Central memory CD4-positive, alpha-beta T cell (primary cell): ENCODE data around the gene RASSF7.

Source experiments
- DNase-seq: peaks from one replicate; pipeline ENCODE4 v3.0.0; 2022

RASSF7 gene

DNA sequence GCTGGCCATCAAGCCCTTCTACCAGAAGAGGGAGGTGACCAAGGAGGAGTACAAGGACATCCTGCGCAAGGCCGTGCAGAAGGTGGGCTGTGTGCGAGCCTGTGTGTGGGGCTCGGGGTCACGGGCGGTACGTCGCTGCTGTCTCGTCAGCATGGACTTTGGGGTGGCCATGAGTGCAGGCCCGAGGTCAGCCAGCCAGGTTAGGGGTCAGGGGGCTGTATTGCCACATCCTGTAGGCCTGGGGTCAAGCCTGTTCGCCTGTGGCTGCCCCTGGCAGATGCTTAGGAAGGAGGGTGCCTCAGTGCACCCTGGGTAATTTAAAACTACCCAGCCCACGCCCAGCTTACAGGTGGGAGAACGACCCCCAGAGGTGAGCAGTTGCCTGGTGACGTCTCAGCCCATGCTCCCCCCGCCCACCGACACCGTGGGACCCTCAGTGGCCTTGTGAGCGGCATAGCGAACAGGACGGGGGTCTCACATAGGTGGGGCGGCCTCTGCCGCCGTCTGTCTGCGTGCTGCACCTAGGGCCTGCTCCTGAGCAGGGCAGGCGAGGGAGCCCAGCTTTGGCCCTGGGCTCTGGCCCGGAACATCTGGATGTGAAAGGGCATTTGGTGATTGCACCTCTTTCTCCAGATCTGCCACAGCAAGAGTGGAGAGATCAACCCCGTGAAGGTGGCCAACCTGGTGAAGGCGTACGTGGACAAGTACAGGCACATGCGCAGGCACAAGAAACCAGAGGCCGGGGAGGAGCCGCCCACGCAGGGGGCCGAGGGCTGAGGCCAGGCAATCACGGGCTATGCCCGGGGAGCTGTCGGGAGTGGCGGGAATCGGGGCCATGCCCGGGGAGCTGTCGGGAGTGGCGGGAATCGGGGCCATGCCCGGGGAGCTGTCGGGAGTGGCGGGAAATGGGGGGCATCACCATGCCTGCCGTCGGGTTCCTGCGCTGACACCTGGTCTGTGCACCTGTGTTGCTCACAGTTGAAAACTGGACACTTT, 50.5 kb downstream of the RASSF7 start:
- DNase-seq = no peak

- no peak for DNase-seq
Measured at GRCh38 chr11:612201-612960, 51.6 kb downstream of the RASSF7 start.

DNA sequence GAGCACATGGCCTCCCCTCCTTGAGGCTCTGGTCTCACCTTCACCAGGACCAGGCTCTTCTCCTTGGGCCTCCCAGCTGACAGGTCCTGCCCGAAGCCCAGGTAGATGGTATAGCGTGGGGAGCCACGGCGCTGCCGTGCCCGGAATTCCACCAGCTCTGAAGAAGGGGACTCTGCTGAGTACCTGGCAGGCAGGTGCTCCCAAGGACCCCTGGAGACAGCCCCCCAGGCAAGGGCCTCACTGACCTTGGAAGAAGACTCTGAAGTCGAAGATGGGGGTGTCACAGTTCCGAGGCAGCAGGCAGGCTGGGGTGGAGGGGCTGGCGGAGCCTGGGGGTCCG, 52.2 kb downstream of the RASSF7 start:
- no peak for DNase-seq

DNA sequence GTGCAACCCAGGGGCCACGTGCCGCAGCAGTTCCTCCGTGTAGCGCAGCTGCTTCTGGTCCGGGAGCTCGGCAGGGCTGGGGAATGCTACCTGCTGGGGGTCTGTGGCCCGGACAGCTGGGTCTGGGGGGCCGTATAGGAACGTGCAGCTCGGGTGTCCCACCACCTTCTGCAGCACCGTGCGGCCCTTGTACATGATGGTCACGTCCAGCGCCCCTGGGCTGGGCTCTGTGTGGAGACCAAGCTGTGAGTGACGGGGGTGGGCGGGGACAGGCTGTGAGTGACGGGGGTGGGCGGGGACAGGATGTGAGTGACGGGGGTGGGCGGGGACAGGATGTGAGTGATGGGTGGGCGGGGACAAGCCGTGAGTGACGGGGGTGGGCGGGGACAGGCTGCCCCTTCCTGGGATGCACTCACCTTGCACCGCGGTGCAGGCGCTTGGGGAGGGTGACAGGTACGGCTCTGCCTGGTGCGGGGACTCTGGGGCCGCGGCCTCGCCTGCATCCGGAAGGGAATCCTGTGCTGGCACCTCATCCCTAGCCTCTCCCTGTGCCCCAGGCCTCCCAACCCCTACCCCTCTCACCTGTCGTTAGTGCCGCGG, 52.7 kb downstream of the RASSF7 start:
- DNase-seq = peak; percentile 43
